ENCODE results near the gene KIF6.

GRCh38 chr6:39725632-39725997, 407 bp upstream of the KIF6 start:
- no peak for TF ChIP-seq CTCF (IDR thresholded peaks at IDR 0.05)
- no peak for TF ChIP-seq POLR2A (IDR thresholded peaks at IDR 0.05)
